Measurements from ENCODE around the gene SLC2A13. TPM values are rescaled to one million over a fixed set of nuclear protein-coding genes. Genes with fewer than 3 reads are reported as not detected.
"Not testable (repeated sequence)": the region's sequence is repeated elsewhere in the genome, so short reads cannot be mapped to it uniquely, and the experiment has no call there.

Gene SLC2A13
- total RNA-seq, 4 donors from 2014 or later = 9.1 to 63.4 (median 33.1) TPM

GRCh38 chr12:39816671-39817185, 289.2 kb downstream of the SLC2A13 start:
- no peak overlapping the region for H3K27ac ChIP-seq
- TF ChIP-seq POLR2A (IDR thresholded peaks at IDR 0.05) (no peak), CTCF (IDR thresholded peaks at IDR 0.05) (no peak)
- H3K27me3 ChIP-seq = no peaks in the 10 kb centered on the region
- no peak overlapping the region for H3K4me3 ChIP-seq
- no peaks in the 10 kb centered on the region for H3K9me3 ChIP-seq
- no peak for DNase-seq
- no peaks in the 10 kb centered on the region for H3K4me1 ChIP-seq
- H3K36me3 ChIP-seq = no peaks in the 10 kb centered on the region

DNA sequence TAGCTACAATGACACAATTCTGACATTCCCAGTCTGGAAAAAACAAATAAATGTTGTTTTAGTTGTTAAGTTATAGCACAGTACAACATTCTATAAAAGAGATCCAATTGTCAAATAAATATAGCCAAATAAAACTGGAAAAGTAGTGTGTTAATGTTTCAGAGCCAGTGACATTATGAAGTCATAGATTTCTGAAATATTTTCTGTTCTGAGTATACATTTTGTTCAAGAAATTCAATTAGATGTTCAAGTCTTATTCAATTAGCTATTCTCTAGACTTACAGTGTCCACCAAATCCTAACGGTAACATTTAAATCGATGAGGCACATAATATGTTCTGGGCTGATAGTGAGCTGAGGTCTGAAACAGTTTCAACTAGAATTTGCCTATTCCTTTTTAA, 290.1 kb downstream of the SLC2A13 start:
- Histone ChIP-seq H3K27ac (no peak overlapping the region), H3K27me3 (no peaks in the 10 kb centered on the region), H3K4me3 (no peak overlapping the region), H3K4me1 (no peaks in the 10 kb centered on the region), H3K36me3 (no peaks in the 10 kb centered on the region), H3K9me3 (no peaks in the 10 kb centered on the region)
- no peak for DNase-seq
- TF ChIP-seq CTCF (IDR thresholded peaks at IDR 0.05) = no peak
- TF ChIP-seq POLR2A (IDR thresholded peaks at IDR 0.05) = no peak

DNA sequence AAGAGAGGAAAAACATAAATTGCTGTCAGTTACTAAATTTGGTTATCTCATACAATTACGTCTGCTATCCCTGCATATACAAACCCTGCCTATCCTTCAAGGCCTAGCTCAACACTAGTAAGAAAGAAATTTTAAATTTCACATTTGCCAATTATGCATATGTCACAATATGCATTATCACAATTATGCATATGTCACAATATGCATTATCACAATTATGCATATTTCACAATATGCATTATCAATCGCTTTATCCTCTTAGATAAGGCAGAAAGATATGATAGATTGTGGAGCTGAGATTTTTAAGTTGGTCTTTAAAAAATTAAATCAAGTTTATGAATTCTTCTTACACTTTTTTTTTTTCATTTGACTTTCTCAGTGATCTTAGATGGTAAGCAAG, 291.3 kb downstream of the SLC2A13 start:
- Histone ChIP-seq H3K27ac (no peak overlapping the region), H3K27me3 (no peaks in the 10 kb centered on the region), H3K9me3 (no peaks in the 10 kb centered on the region), H3K36me3 (no peaks in the 10 kb centered on the region), H3K4me1 (no peaks in the 10 kb centered on the region), H3K4me3 (no peak overlapping the region)
- TF ChIP-seq CTCF (IDR thresholded peaks at IDR 0.05) (no peak), POLR2A (IDR thresholded peaks at IDR 0.05) (no peak)
- DNase-seq = no peak

- DNase-seq = no peak
- TF ChIP-seq CTCF (IDR thresholded peaks at IDR 0.05) (no peak), POLR2A (IDR thresholded peaks at IDR 0.05) (no peak)
- H3K36me3 ChIP-seq = no peaks in the 10 kb centered on the region
- no peak overlapping the region for H3K4me3 ChIP-seq
- H3K4me1 ChIP-seq = no peaks in the 10 kb centered on the region
- no peak overlapping the region for H3K27ac ChIP-seq
- H3K27me3 ChIP-seq = no peaks in the 10 kb centered on the region
- no peaks in the 10 kb centered on the region for H3K9me3 ChIP-seq
These were observed 292.1 kb downstream of the SLC2A13 start for GRCh38 chr12:39813776-39814175.

GRCh38 chr12:39812456-39812855, 293.4 kb downstream of the SLC2A13 start:
- H3K27ac ChIP-seq, H3K4me3 ChIP-seq, H3K36me3 ChIP-seq, H3K27me3 ChIP-seq, H3K4me1 ChIP-seq, H3K9me3 ChIP-seq, DNase-seq: not testable (repeated sequence)

DNA sequence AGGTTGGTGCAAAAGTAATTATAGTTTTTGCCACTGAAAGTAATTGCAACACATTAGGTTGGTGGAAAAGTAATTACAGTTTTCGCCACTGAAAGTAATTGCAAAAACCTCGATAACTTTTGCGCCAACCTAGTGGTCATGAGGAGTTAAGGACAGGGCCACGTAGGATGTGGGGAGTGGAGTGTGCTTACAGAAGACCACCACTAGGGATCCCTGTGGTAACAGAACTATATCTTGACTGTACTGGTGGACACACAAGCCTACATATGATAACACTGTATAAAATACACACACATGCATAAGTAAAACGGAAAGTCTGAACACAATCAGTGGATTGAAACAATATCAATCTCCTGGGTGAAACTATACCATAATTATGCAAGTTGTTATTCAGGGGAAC, 298.8 kb downstream of the SLC2A13 start:
- no peak overlapping the region for H3K4me3 ChIP-seq
- H3K4me1 ChIP-seq = no peaks in the 10 kb centered on the region
- no peaks in the 10 kb centered on the region for H3K36me3 ChIP-seq
- TF ChIP-seq POLR2A (IDR thresholded peaks at IDR 0.05) (no peak), CTCF (IDR thresholded peaks at IDR 0.05) (no peak)
- no peaks in the 10 kb centered on the region for H3K27me3 ChIP-seq
- no peak for DNase-seq
- H3K27ac ChIP-seq = no peak overlapping the region
- no peaks in the 10 kb centered on the region for H3K9me3 ChIP-seq
